Measurements from ENCODE around the gene CEP19. TPM values are rescaled to one million over a fixed set of nuclear protein-coding genes. Genes with fewer than 3 reads are reported as not detected.

CEP19 gene
- total and polyA plus RNA-seq, 4 donors, result 0.44 to 0.79 (median 0.67) TPM

DNA sequence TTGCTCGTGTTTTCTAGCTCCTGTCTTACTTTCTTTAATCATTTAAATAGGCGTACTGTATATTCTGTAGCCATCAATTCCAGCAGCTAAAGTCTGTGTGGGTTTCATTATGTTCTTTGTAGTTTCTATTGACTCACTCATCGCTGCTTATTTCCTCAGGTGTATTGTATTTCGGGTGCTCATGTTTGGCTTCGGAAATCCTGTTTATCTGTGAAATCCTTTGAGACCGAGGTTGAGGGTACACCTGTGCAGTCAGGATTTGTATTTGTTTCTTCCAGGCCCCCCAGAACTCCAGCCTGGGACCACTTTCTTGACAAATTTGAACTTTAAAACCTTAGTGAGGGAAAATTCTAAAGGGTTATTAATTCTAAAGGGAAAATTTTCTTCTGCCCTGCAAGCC lies 25.6 kb upstream of the CEP19 start:
- Histone ChIP-seq H3K27ac (ENCODE audit: low read depth in 1 of 2, low read length in 2 of 2) (no peak overlapping the region), H3K27me3 (ENCODE audit: control insufficient read depth in 4 of 4, insufficient read depth in 4 of 4, low read length in 3 of 4) (no peaks in the 10 kb centered on the region), H3K9me3 (ENCODE audit: control insufficient read depth in 4 of 4, low read length in 3 of 4) (no peaks in the 10 kb centered on the region), H3K4me1 (ENCODE audit: control insufficient read depth in 4 of 4, insufficient read depth in 4 of 4, low read length in 3 of 4) (peaks cover 3 to 11% (median 3%) of the 10 kb centered on the region in 4 donors), H3K9ac (ENCODE audit: low read depth in 1 of 2, low read length in 2 of 2) (no peak overlapping the region), H3K4me3 (ENCODE audit: low read depth in 1 of 3, low read length in 3 of 3) (no peak overlapping the region), H3K36me3 (ENCODE audit: control insufficient read depth in 4 of 4, insufficient read depth in 3 of 4, low read depth in 1 of 4, low read length in 3 of 4) (peaks cover 0 to 3% (median 0%) of the 10 kb centered on the region in 4 donors)
- no peak for TF ChIP-seq HNF4G (IDR thresholded peaks at IDR 0.05)
- no peak for TF ChIP-seq JUND (IDR thresholded peaks at IDR 0.05)
- TF ChIP-seq FOXA1 (IDR thresholded peaks at IDR 0.05), result no peak
- TF ChIP-seq SP1 (IDR thresholded peaks at IDR 0.05), result no peak
- no peak for TF ChIP-seq HNF4A (conservative IDR thresholded peaks at IDR 0.05)
- no peak for TF ChIP-seq YY1 (IDR thresholded peaks at IDR 0.05)
- TF ChIP-seq FOXA2 (IDR thresholded peaks at IDR 0.05), result no peak
- no peak for TF ChIP-seq TAF1 (conservative IDR thresholded peaks at IDR 0.05)
- DNase-seq (ENCODE audit: low spot score), result no peak
- 91% methylated on average over 6 of the region's 6 CpGs for WGBS

DNA sequence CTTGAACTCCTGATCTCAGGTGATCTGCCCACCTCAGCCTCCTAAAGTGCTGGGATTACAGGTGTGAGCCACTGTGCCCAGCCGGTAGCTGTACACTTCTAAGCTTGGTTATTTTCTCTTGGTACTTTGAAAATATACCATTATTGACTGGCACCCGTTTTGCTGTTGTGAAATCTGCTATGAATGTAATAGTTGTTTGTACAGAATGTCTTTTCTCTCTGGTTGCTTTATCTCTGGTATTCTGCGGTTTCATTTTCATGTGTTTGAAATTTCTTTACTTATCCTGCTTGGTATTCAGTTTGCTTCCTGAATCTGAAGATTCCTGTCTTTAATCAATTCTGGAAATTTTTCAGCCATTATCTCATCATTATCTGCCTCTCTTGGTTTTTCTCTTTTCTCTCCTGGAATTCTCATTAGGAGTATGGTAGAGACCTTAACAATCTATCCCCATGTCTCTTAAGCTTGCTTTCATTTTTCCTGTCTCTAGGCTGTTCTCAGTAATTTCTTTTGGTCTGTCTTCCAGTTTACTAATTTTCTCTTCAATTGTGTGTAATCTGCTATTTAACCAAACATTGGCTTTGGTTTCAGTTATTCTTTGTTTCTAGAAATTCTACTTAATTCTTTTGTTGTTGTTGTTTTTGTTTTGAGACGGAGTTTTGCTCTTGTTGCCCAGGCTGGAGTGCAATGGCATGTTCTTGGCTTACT lies 24.8 kb upstream of the CEP19 start:
- H3K27me3 ChIP-seq (ENCODE audit: control insufficient read depth in 4 of 4, insufficient read depth in 4 of 4, low read length in 3 of 4), result no peaks in the 10 kb centered on the region
- no peak for TF ChIP-seq EGR1 (IDR thresholded peaks at IDR 0.05; ENCODE audit: low read depth in 2 of 2)
- no peak for TF ChIP-seq RAD21 (IDR thresholded peaks at IDR 0.05)
- no peak for TF ChIP-seq YY1 (IDR thresholded peaks at IDR 0.05)
- no peak for TF ChIP-seq HNF4G (IDR thresholded peaks at IDR 0.05)
- 82% methylated on average over 4 of the region's 4 CpGs for WGBS

GRCh38 chr3:196735751-196736150 lies 23.7 kb upstream of the CEP19 start:
- Histone ChIP-seq H3K9ac (ENCODE audit: low read depth in 1 of 2, low read length in 2 of 2) (no peak overlapping the region), H3K4me3 (ENCODE audit: low read depth in 1 of 3, low read length in 3 of 3) (no peak overlapping the region), H3K36me3 (ENCODE audit: control insufficient read depth in 4 of 4, insufficient read depth in 3 of 4, low read depth in 1 of 4, low read length in 3 of 4) (peaks cover 0 to 3% (median 0%) of the 10 kb centered on the region in 4 donors), H3K27me3 (ENCODE audit: control insufficient read depth in 4 of 4, insufficient read depth in 4 of 4, low read length in 3 of 4) (no peaks in the 10 kb centered on the region), H3K4me1 (ENCODE audit: control insufficient read depth in 4 of 4, insufficient read depth in 4 of 4, low read length in 3 of 4) (peaks cover 0 to 4% (median 2%) of the 10 kb centered on the region in 4 donors), H3K9me3 (ENCODE audit: control insufficient read depth in 4 of 4, low read length in 3 of 4) (no peaks in the 10 kb centered on the region), H3K27ac (ENCODE audit: low read depth in 1 of 2, low read length in 2 of 2) (no peak overlapping the region)
- WGBS, result 94% methylated on average over 3 of the region's 3 CpGs
- DNase-seq (ENCODE audit: low spot score), result no peak
- no peak for TF ChIP-seq REST (IDR thresholded peaks at IDR 0.05)
- TF ChIP-seq TAF1 (conservative IDR thresholded peaks at IDR 0.05), result no peak
- TF ChIP-seq NR2F2 (IDR thresholded peaks at IDR 0.05), result no peak
- no peak for TF ChIP-seq RAD21 (IDR thresholded peaks at IDR 0.05)
- TF ChIP-seq HNF4A (conservative IDR thresholded peaks at IDR 0.05), result no peak
- no peak for TF ChIP-seq JUND (IDR thresholded peaks at IDR 0.05)
- no peak for TF ChIP-seq HNF4G (IDR thresholded peaks at IDR 0.05)
- no peak for TF ChIP-seq ATF3 (IDR thresholded peaks at IDR 0.05)

More for the DNA sequence above, 24.8 kb upstream of the CEP19 start:
- H3K27ac ChIP-seq (ENCODE audit: low read depth in 1 of 2, low read length in 2 of 2), result no peak overlapping the region
- no peak overlapping the region for H3K9ac ChIP-seq (ENCODE audit: low read depth in 1 of 2, low read length in 2 of 2)
- H3K9me3 ChIP-seq (ENCODE audit: control insufficient read depth in 4 of 4, low read length in 3 of 4), result no peaks in the 10 kb centered on the region
- H3K36me3 ChIP-seq (ENCODE audit: control insufficient read depth in 4 of 4, insufficient read depth in 3 of 4, low read depth in 1 of 4, low read length in 3 of 4), result peaks cover 0 to 3% (median 0%) of the 10 kb centered on the region in 4 donors
- no peak for DNase-seq (ENCODE audit: low spot score)
- no peak overlapping the region for H3K4me3 ChIP-seq (ENCODE audit: low read depth in 1 of 3, low read length in 3 of 3)
- peaks cover 0 to 7% (median 2%) of the 10 kb centered on the region in 4 donors for H3K4me1 ChIP-seq (ENCODE audit: control insufficient read depth in 4 of 4, insufficient read depth in 4 of 4, low read length in 3 of 4)
